GM10248 (cell line): ENCODE results near the gene CDK5.
A peak's percentile ranks its signal among the peaks of the same experiment; 100 is the strongest.

ENCODE experiments used
- CTCF ChIA-PET: fragments of 300-600 bp; sonication (Branson Sonifier 250); formaldehyde crosslinking; extraction: SDS; loops from one replicate; lab custom pipeline; 2021; ENCODE audit warnings: antibody characterized with exemption; lab: Yijun Ruan, JAX
- POLR2A ChIA-PET: fragments of 350-650 bp; sonication (Branson Sonifier 250); formaldehyde crosslinking; extraction: SDS; loops from one replicate; lab custom pipeline; 2020; ENCODE audit warnings: antibody characterized with exemption; lab: Yijun Ruan, JAX
- DNase-seq: peaks from one replicate; pipeline ENCODE4 v3.0.0; 2012; ENCODE audit errors: extremely low spot score
- TF ChIP-seq, protein P1 (sequence below): IDR thresholded peaks from 2 replicates; pipeline ENCODE4 v1.5.1; 2012; ENCODE audit warnings: mild to moderate bottlenecking, low read depth; ENCODE audit errors: extremely low read depth, missing control alignments, control extremely low read depth

CDK5 gene

DNA sequence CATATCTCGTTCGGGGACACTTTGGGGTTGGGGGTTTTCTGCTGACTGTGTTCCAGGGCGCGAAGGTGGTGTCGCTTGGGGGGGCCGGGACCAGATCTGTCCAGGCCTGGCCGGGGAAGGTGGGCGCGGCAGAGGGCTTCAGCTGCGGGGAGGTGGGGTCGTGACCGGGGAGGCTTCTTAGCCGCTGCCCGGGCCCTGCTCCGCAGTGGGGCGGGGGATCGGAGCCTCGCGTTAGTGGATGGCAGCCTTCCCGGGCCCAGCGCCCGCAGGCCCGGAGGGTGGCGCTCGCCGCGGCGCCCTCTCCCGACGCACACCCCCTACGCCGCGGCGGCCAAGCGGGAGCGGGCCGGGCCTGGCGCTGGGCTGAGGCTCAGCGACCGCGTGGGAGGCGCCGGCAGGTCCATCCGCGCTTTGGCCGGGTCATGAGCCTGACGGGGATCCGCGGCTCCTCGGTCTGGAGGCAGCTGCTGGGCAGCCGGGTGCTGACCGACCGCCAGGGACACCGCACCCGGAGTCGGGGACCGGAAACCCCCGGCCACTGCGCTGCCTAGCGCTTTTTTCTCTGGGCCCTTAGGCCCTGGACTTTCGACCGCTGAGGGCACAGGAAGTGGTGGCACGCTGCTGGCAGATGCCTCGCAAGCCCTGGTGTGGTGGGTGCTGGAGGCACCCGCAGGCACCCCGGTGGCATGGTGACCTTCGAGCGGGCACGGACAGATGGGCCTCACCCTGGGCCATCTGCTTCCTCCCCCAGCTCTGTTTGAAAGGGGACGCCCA, 29.7 kb upstream of the CDK5 start:
- TF ChIP-seq, protein P1, sequence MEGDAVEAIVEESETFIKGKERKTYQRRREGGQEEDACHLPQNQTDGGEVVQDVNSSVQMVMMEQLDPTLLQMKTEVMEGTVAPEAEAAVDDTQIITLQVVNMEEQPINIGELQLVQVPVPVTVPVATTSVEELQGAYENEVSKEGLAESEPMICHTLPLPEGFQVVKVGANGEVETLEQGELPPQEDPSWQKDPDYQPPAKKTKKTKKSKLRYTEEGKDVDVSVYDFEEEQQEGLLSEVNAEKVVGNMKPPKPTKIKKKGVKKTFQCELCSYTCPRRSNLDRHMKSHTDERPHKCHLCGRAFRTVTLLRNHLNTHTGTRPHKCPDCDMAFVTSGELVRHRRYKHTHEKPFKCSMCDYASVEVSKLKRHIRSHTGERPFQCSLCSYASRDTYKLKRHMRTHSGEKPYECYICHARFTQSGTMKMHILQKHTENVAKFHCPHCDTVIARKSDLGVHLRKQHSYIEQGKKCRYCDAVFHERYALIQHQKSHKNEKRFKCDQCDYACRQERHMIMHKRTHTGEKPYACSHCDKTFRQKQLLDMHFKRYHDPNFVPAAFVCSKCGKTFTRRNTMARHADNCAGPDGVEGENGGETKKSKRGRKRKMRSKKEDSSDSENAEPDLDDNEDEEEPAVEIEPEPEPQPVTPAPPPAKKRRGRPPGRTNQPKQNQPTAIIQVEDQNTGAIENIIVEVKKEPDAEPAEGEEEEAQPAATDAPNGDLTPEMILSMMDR: peak; percentile 30
- DNase-seq: peak; percentile 58
- CTCF ChIA-PET: interaction anchor here (1.0 to 12.8 kb wide), 5 partner anchors 10 to 59 kb away, joined by 3 to 149 read pairs (median 3); partner anchors contain the start of gene ABCB8
- POLR2A ChIA-PET: no interaction called here

DNA sequence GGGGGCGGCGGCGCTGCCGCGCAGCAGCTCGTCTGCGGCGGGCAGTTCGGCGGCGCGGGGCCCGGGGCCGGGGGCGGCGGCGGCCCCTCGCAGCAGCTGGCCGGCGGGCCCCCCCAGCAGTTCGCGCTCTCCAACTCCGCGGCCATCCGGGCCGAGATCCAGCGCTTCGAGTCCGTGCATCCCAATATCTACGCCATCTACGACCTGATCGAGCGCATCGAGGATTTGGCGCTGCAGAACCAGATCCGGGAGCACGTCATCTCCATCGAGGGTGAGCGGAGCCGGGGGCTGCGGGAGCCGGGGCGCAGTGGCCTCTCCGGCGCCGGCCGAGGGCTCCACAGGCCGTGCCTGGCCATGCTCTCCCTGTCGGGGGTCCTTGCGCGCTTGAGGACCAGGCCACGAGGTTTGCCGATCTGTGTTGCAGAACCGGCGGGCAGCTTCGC, 29.1 kb upstream of the CDK5 start:
- POLR2A ChIA-PET: no interaction called here
- TF ChIP-seq, protein P1: no peak
- CTCF ChIA-PET: interaction anchor here (1.8 to 12.8 kb wide), 2 partner anchors 21 to 37 kb away, joined by 6 to 149 read pairs; no protein-coding TSS in a partner anchor
- no peak for DNase-seq

DNA sequence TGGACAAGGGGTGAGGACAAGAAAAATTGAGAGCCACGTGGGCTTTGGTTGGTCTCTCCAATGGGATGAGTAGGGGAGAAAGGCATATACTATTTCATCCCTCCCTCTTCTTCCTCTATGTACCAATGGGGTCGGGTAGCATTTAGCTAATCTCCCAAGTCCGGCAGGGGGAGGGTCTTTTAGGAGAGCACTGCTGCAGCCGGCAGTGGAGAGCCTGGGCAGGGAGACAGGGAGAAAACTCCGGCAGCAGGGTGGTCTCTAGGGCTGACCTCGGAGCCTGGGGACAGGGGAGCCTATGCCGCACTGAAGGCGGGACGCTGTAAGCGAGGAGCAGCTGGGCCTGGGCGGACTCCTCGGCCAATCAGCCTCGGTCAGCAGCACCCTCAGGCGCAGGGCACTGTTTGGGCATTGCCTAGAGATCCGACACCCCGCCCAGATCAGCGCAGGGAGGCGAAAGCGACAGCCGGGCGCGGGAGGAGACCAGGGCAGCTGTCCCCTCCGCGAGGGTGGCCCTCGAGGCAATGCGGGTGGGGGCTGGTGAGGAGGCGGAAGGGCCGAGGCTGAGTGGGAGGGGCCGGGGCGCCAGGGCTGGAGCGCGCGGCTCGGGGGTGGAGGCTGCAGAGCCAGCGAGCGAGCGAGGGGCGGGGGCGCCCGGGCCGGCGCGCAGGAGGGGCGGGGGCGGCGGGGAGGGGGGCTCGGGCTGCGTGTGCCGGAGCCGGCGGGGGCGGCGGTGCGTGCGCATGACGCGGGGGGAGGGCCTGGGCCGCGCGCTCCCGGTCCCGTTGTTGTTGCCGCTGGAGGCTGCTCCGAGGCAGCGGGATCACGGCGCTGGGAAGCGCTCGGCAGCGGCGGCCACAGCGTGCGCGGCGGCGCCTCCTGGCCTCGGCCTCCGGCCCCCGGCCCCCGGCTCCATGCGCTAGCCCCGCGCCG, 28.3 kb upstream of the CDK5 start, which contains the start of gene AGAP3:
TSS of gene AGAP3 (plus strand) at position 785 of the 930 bp plus-strand sequence. CDS start 267 bp downstream, outside the sequence.
- TF ChIP-seq, protein P1: no peak
- peak; percentile 89 for DNase-seq
- ChIA-PET CTCF (interaction anchor here (0.6 to 12.8 kb wide), 7 partner anchors 9 to 158 kb away, joined by 3 to 149 read pairs (median 5); no protein-coding TSS in a partner anchor), POLR2A (interaction anchor here (0.6 kb wide), 1 partner anchor 24 kb away, joined by 3 read pairs; no protein-coding TSS in a partner anchor)

DNA sequence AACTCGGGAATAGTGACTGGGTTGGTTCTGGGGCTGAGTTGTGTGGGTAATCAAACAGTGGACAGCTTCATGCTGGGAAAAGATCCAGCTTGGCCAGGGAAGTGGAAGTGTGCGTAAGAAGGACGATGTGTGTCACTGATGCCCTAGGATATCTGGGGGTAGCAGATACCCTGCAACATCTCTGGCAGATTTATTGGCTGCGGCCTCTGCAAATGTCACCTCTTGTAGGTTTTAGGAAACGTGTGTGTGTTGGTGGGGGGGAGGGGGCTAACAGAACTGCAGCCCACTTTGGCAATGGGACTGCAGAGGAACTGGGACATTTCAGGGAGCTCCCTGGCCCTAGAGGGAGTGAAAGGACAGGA, 27.6 kb upstream of the CDK5 start:
- POLR2A ChIA-PET: no interaction called here

DNA sequence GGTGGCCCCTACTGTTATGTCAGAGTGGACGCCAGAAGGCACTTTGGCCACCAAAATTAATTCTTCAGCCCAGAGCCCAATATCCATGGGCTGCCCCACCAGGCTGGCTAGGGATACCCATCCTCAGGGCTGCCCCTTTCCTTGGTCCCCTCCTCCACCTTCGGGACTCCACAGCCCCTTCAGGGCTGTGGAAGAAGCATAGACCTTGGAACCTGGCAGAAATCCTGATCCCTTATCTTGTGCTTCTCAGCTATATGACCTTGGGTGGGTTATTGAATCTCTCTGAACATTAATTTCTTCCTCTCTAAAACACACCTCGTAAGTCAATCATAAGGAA, 26.1 kb upstream of the CDK5 start:
- TF ChIP-seq, protein P1: no peak

More for the DNA sequence above, 27.6 kb upstream of the CDK5 start:
- TF ChIP-seq, protein P1: no peak
- no peak for DNase-seq
- CTCF ChIA-PET: interaction anchor here (0.6 to 12.8 kb wide), 7 partner anchors 9 to 159 kb away, joined by 3 to 149 read pairs (median 5); no protein-coding TSS in a partner anchor

More for the DNA sequence above, 26.1 kb upstream of the CDK5 start:
- no peak for DNase-seq
- POLR2A ChIA-PET: no interaction called here
- CTCF ChIA-PET: interaction anchor here (1.2 to 12.8 kb wide), 2 partner anchors 24 to 65 kb away, joined by 4 to 149 read pairs; no protein-coding TSS in a partner anchor
